SK-N-SH (cell line): Measurements from ENCODE around the gene RASSF4. TPM values are rescaled to one million over a fixed set of nuclear protein-coding genes. Genes with fewer than 3 reads are reported as not detected.

Experiments used
- CTCF ChIA-PET: fragments of 300-600, 350-600 bp; formaldehyde crosslinking; extraction: SDS; loops from one replicate; lab custom pipeline; 2021; lab: Yijun Ruan, JAX
- POLR2A ChIA-PET: fragments of 350-600 bp; sonication (Branson Sonifier 250); formaldehyde crosslinking; extraction: SDS; loops from one replicate; lab custom pipeline; 2020; ENCODE audit warnings: antibody characterized with exemption, inconsistent platforms; lab: Yijun Ruan, JAX
- DNase-seq: peaks from one replicate; pipeline ENCODE4 v3.0.0; 2012
- H2AFZ ChIP-seq: fragments of 200-600 bp; sonication (generic); 2 replicates; pipeline ENCODE4 v1.8.1; 2016; ENCODE audit warnings: antibody characterized with exemption, mild to moderate bottlenecking, low read depth
- H3F3A ChIP-seq: fragments of 200-600 bp; sonication (generic); replicated peaks from 2 replicates; pipeline ENCODE3; 2016; ENCODE audit warnings: antibody characterized with exemption, mild to moderate bottlenecking; ENCODE audit not compliant: insufficient read depth
- H3K27ac ChIP-seq, 2 experiments: fragments of 200-500 bp in 1 of 2; fragments of 200-600 bp in 1 of 2; sonication (Bioruptor generic) in 1 of 2; sonication (generic), shearing (Covaris generic) in 1 of 2; 2 replicates each; pipeline versions ENCODE4 v1.5.1 to v1.6.1; 2014 to 2016; ENCODE audit warnings: low read depth in 2 of 2, inconsistent platforms in 1 of 2, low read length in 1 of 2, mild to moderate bottlenecking in 1 of 2, mixed read lengths in 1 of 2
- H3K27me3 ChIP-seq: fragments of 200-600 bp; sonication (generic), shearing (Covaris generic); 2 replicates; pipeline ENCODE4 v1.6.1; 2016; ENCODE audit warnings: mixed run types; ENCODE audit not compliant: insufficient read depth
- H3K36me3 ChIP-seq, 2 experiments: fragments of 200-500 bp in 1 of 2; fragments of 200-600 bp in 1 of 2; sonication (Bioruptor generic) in 1 of 2; sonication (generic) in 1 of 2; replicated peaks in 1 of 2; 2 replicates each; pipeline versions ENCODE3 to v1.5.1; 2014 to 2016; ENCODE audit warnings: low read length in 1 of 2, mild to moderate bottlenecking in 1 of 2; ENCODE audit not compliant: insufficient read depth in 2 of 2, control insufficient read depth in 1 of 2
- H3K4me1 ChIP-seq, 2 experiments: fragments of 200-500 bp in 1 of 2; fragments of 200-600 bp in 1 of 2; sonication (Bioruptor generic) in 1 of 2; sonication (generic), shearing (Covaris generic) in 1 of 2; 2 replicates each; pipeline versions ENCODE4 v1.5.1 to v1.6.1; 2014 to 2016; ENCODE audit warnings: low read depth in 1 of 2, low read length in 1 of 2, mixed run types in 1 of 2; ENCODE audit not compliant: insufficient read depth in 2 of 2, control insufficient read depth in 1 of 2
- H3K4me2 ChIP-seq: fragments of 200-600 bp; sonication (generic), shearing (Covaris generic); 2 replicates; pipeline ENCODE4 v1.6.1; 2017; ENCODE audit warnings: mixed run types
- H3K4me3 ChIP-seq, 2 experiments: fragments of 200-500 bp in 1 of 2; fragments of 200-600 bp in 1 of 2; sonication (Bioruptor generic) in 1 of 2; sonication (generic), shearing (Covaris generic) in 1 of 2; 2 replicates each; pipeline versions ENCODE4 v1.5.1 to v1.8.1; 2014 to 2016; ENCODE audit warnings: low read depth in 2 of 2, inconsistent platforms in 1 of 2, low read length in 1 of 2, mild to moderate bottlenecking in 1 of 2, mixed read lengths in 1 of 2, moderate library complexity in 1 of 2
- H3K79me2 ChIP-seq: fragments of 200-600 bp; sonication (generic); 2 replicates; pipeline ENCODE4 v1.8.1; 2017; ENCODE audit warnings: mild to moderate bottlenecking; ENCODE audit not compliant: insufficient read depth
- H3K9ac ChIP-seq: fragments of 200-600 bp; sonication (generic); 2 replicates; pipeline ENCODE4 v1.6.1; 2017; ENCODE audit warnings: mixed run types
- H3K9me2 ChIP-seq: fragments of 200-600 bp; sonication (generic); 2 replicates; pipeline ENCODE4 v1.6.1; 2017; ENCODE audit warnings: mixed run types
- H3K9me3 ChIP-seq: fragments of 200-600 bp; sonication (generic); 2 replicates; pipeline ENCODE4 v1.6.1; 2017; ENCODE audit warnings: mixed run types, mild to moderate bottlenecking, moderate library complexity
- H4K20me1 ChIP-seq: fragments of 200-600 bp; sonication (generic); 2 replicates; pipeline ENCODE4 v1.6.1; 2017; ENCODE audit warnings: mild to moderate bottlenecking, mixed run types; ENCODE audit not compliant: insufficient read depth
- ELF1 ChIP-seq: IDR thresholded peaks from 2 replicates; pipeline ENCODE4 v1.4.0; 2012
- EP300 ChIP-seq, 2 experiments: IDR thresholded peaks; 2 replicates each; pipeline versions ENCODE4 v1.4.0 to v1.6.1; 2012; ENCODE audit warnings: borderline replicate concordance in 1 of 2, low read depth in 1 of 2, low read length in 1 of 2
- EZH2phosphoT487 ChIP-seq: fragments of 200-600 bp; sonication (generic); IDR thresholded peaks from 2 replicates; pipeline ENCODE4 v1.6.1; 2017; ENCODE audit warnings: low read depth, mixed run types, mild to moderate bottlenecking, antibody characterized with exemption, moderate library complexity, borderline replicate concordance
- GATA2 ChIP-seq: sonication (generic); formaldehyde crosslinking; IDR thresholded peaks from 2 replicates; pipeline ENCODE4 v1.5.0; 2020; ENCODE audit warnings: mild to moderate bottlenecking, missing genetic modification reagents
- IRF3 ChIP-seq: fragments of 150-350 bp; IDR thresholded peaks from 2 replicates; pipeline ENCODE4 v1.6.1; 2016; ENCODE audit warnings: mild to moderate bottlenecking, low read depth, low read length
- MXI1 ChIP-seq: IDR thresholded peaks from 2 replicates; pipeline ENCODE4 v1.6.1; 2012; ENCODE audit warnings: mild to moderate bottlenecking, low read depth, low read length, improper control_type of control experiment
- RAD21 ChIP-seq: IDR thresholded peaks from 2 replicates; pipeline ENCODE4 v1.6.1; 2012; ENCODE audit warnings: mild to moderate bottlenecking, low read length
- RCOR1 ChIP-seq: fragments of 150-350 bp; IDR thresholded peaks from 2 replicates; pipeline ENCODE4 v1.6.1; 2017; ENCODE audit warnings: antibody characterized with exemption, low read length
- REST ChIP-seq: IDR thresholded peaks from 2 replicates; pipeline ENCODE4 v1.6.1; 2012; ENCODE audit warnings: mild to moderate bottlenecking, low read depth, low read length, moderate library complexity
- RFX5 ChIP-seq: IDR thresholded peaks from 2 replicates; pipeline ENCODE4 v1.6.1; 2012; ENCODE audit warnings: mild to moderate bottlenecking, improper control_type of control experiment, low read length
- RXRA ChIP-seq: IDR thresholded peaks from 2 replicates; pipeline ENCODE4 v1.4.0; 2012; ENCODE audit warnings: low read depth, mild to moderate bottlenecking, borderline replicate concordance
- SMC3 ChIP-seq: IDR thresholded peaks from 2 replicates; pipeline ENCODE4 v1.6.1; 2012; ENCODE audit warnings: low read depth, low read length, improper control_type of control experiment
- TCF12 ChIP-seq: IDR thresholded peaks from 2 replicates; pipeline ENCODE4 v1.4.0; 2012
- USF2 ChIP-seq: fragments of 150-350 bp; IDR thresholded peaks from 2 replicates; pipeline ENCODE4 v1.6.1; 2017; ENCODE audit warnings: antibody characterized with exemption, low read length, low read depth, borderline replicate concordance
- ZBTB33 ChIP-seq: IDR thresholded peaks from 2 replicates; pipeline ENCODE4 v1.4.0; 2012; ENCODE audit warnings: low read depth, borderline replicate concordance
- WGBS: methylation state at CpG from one replicate; pipeline ENCODE4 v1.1.6; 2017; ENCODE audit warnings: low lambda C conversion rate; 5-methylcytosine and 5-hydroxymethylcytosine counted together
- polyA plus RNA-seq, 3 experiments: library from polyadenylated mRNA; depleted of rRNA; stranded (reverse); fragments of >200 nt; gene quantifications; 2 replicates each; pipeline ENCODE4 v1.2.3, GENCODE V29; 2012

The RASSF4 gene
- polyA plus RNA-seq, 1 of the 3 experiments (the other 2 are of a cell fraction), result 11.0 TPM

GRCh38 chr10:45003432-45004000 lies 43.9 kb downstream of the RASSF4 start:
- Histone ChIP-seq H3K4me3 (no peak overlapping the region), H3K79me2 (peaks cover 37% of the 10 kb centered on the region), H3K27ac (no peak overlapping the region), H3K9me2 (no peaks in the 10 kb centered on the region), H4K20me1 (no peaks in the 10 kb centered on the region), H3K9ac (no peak overlapping the region), H3K4me2 (no peak overlapping the region), H2AFZ (no peak overlapping the region), H3K4me1 (peaks cover 8 to 15% of the 10 kb centered on the region in 2 experiments; a peak in 3 of 4 replicates), H3K27me3 (no peaks in the 10 kb centered on the region), H3K36me3 (peaks cover 22 to 27% of the 10 kb centered on the region in 2 experiments), H3K9me3 (no peaks in the 10 kb centered on the region), H3F3A (peaks cover 6% of the 10 kb centered on the region)
- 95% methylated on average over 10 of the region's 10 CpGs for WGBS
- DNase-seq, result no peak
- CTCF ChIA-PET, result interaction anchor here (0.9 to 2.0 kb wide), 2 partner anchors 71 to 231 kb away, joined by 3 to 8 read pairs; no protein-coding TSS in a partner anchor
- no peak for TF ChIP-seq IRF3
- no peak for TF ChIP-seq RXRA
- no peak for TF ChIP-seq USF2
- no peak for TF ChIP-seq SMC3
- no peak for TF ChIP-seq MXI1
- TF ChIP-seq ZBTB33, result no peak
- POLR2A ChIA-PET, result no interaction called here

- Histone ChIP-seq H3K4me2 (no peak overlapping the region), H3K9me3 (no peaks in the 10 kb centered on the region), H4K20me1 (no peaks in the 10 kb centered on the region), H3K9me2 (no peaks in the 10 kb centered on the region), H3K79me2 (peaks cover 37% of the 10 kb centered on the region), H3K4me1 (peaks cover 8 to 15% of the 10 kb centered on the region in 2 experiments; a peak in 3 of 4 replicates), H3K36me3 (peaks cover 22 to 27% of the 10 kb centered on the region in 2 experiments), H2AFZ (no peak overlapping the region), H3K27me3 (no peaks in the 10 kb centered on the region), H3F3A (peaks cover 6% of the 10 kb centered on the region), H3K4me3 (no peak overlapping the region), H3K27ac (no peak overlapping the region), H3K9ac (no peak overlapping the region)
- no peak for DNase-seq
- WGBS, result 84% methylated on average over 3 of the region's 3 CpGs
- POLR2A ChIA-PET, result no interaction called here
- CTCF ChIA-PET, result interaction anchor here (0.9 to 2.0 kb wide), 2 partner anchors 72 to 246 kb away, joined by 4 to 8 read pairs; no protein-coding TSS in a partner anchor
- TF ChIP-seq RCOR1 (no peak), TCF12 (no peak), REST (no peak), RAD21 (no peak), MXI1 (no peak), GATA2 (CRISPR knock-in tag) (no peak), RFX5 (no peak), ELF1 (no peak), IRF3 (no peak), EZH2phosphoT487 (no peak), EP300 (IDR thresholded peaks at IDR 0.05; ENCODE audit: borderline replicate concordance in 1 of 2, low read depth in 1 of 2, low read length in 1 of 2) (no peak)
Measured at GRCh38 chr10:45004661-45005060, 45.1 kb downstream of the RASSF4 start.
